Sigmoid colon (tissue), 3 donors: ENCODE data around the gene SYTL4.

Experiments used
- POLR2A ChIP-seq, 2 donors: fragments of 450-650 bp; IDR thresholded peaks; one replicate each; pipeline ENCODE4 v1.6.1; 2016; ENCODE audit warnings: antibody characterized with exemption in 2 of 2, mild to moderate bottlenecking in 2 of 2, moderate library complexity in 2 of 2
- TF ChIP-seq, protein P1 (sequence below), 4 experiments: fragments of 450-650 bp in 3 of 4; fragments of 200-600 bp in 1 of 4; IDR thresholded peaks; one replicate each; pipeline ENCODE4 v1.5.1; 2016 to 2019; ENCODE audit warnings: antibody characterized with exemption in 4 of 4, mild to moderate bottlenecking in 3 of 4, moderate library complexity in 2 of 4

DNA sequence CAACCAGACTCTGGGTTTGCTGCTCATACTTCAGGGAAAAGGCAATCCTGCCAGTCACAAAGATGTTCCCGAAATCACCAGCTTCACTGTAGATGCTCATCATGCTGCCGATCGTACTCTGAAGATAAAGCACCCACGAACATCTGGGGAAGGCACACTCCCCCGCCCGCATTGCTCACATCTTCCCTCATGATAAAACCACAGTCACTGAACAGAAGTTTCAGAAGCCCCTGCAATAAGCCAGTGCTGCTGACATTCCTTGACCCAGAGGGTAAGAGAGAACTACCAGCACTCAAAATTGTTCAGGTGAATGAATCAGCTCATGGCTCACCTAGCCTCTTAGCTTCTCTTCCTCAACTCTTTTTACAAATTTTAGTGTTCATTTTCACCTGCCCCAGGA is 44.8 kb downstream of the SYTL4 start:
- TF ChIP-seq, protein P1, sequence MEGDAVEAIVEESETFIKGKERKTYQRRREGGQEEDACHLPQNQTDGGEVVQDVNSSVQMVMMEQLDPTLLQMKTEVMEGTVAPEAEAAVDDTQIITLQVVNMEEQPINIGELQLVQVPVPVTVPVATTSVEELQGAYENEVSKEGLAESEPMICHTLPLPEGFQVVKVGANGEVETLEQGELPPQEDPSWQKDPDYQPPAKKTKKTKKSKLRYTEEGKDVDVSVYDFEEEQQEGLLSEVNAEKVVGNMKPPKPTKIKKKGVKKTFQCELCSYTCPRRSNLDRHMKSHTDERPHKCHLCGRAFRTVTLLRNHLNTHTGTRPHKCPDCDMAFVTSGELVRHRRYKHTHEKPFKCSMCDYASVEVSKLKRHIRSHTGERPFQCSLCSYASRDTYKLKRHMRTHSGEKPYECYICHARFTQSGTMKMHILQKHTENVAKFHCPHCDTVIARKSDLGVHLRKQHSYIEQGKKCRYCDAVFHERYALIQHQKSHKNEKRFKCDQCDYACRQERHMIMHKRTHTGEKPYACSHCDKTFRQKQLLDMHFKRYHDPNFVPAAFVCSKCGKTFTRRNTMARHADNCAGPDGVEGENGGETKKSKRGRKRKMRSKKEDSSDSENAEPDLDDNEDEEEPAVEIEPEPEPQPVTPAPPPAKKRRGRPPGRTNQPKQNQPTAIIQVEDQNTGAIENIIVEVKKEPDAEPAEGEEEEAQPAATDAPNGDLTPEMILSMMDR (IDR thresholded peaks at IDR 0.05): no peak
- TF ChIP-seq POLR2A (IDR thresholded peaks at IDR 0.05): no peak
